ENCODE data around the gene LEP. TPM values are rescaled to one million over a fixed set of nuclear protein-coding genes. Genes with fewer than 3 reads are reported as not detected.

Gene LEP
- total and polyA plus RNA-seq, 2 donors from 2014 or later: not detected

GRCh38 chr7:128268233-128268632, 27.2 kb downstream of the LEP start:
- intact Hi-C loops (cut with DNase I): no loop called here
- FAIRE-seq: no peak
- H3K9me3 ChIP-seq (ENCODE audit: control insufficient read depth in 2 of 3, insufficient read depth in 1 of 3, low read length in 3 of 3): no peaks in the 10 kb centered on the region
- peaks cover 0 to 25% (median 6%) of the 10 kb centered on the region in 3 donors for H3K4me1 ChIP-seq (ENCODE audit: control insufficient read depth in 2 of 3, insufficient read depth in 2 of 3, low read depth in 1 of 3, low read length in 3 of 3)
- no peaks in the 10 kb centered on the region for H3K36me3 ChIP-seq (ENCODE audit: control insufficient read depth in 2 of 3, insufficient read depth in 3 of 3, low read length in 3 of 3)
- no peak overlapping the region for H3K27ac ChIP-seq (ENCODE audit: low read depth in 2 of 2, low read length in 2 of 2)
- no peak for TF ChIP-seq CTCF (IDR thresholded peaks at IDR 0.05; ENCODE audit: borderline replicate concordance, extremely low read depth, insufficient read depth)
- H3K9ac ChIP-seq (ENCODE audit: low read length in 3 of 3): no peak overlapping the region
- DNase-seq: no peak
- H3K4me3 ChIP-seq (ENCODE audit: low read length in 3 of 3): no peak overlapping the region
- H3K27me3 ChIP-seq (ENCODE audit: control insufficient read depth, insufficient read depth, low read length): peaks cover 7% of the 10 kb centered on the region

- peaks cover 7% of the 10 kb centered on the region for H3K27me3 ChIP-seq (ENCODE audit: control insufficient read depth, insufficient read depth, low read length)
- H3K9ac ChIP-seq (ENCODE audit: low read length in 3 of 3): peak overlapping the region in 1 of 3 donors; percentile 34
- no peak overlapping the region for H3K27ac ChIP-seq (ENCODE audit: low read depth in 2 of 2, low read length in 2 of 2)
- FAIRE-seq: no peak
- DNase-seq: peak; percentile 47 to 71 (median 68)
- H3K36me3 ChIP-seq (ENCODE audit: control insufficient read depth in 2 of 3, insufficient read depth in 3 of 3, low read length in 3 of 3): no peaks in the 10 kb centered on the region
- H3K4me1 ChIP-seq (ENCODE audit: control insufficient read depth in 2 of 3, insufficient read depth in 2 of 3, low read depth in 1 of 3, low read length in 3 of 3): peaks cover 0 to 19% (median 6%) of the 10 kb centered on the region in 3 donors
- TF ChIP-seq CTCF (IDR thresholded peaks at IDR 0.05; ENCODE audit: borderline replicate concordance, extremely low read depth, insufficient read depth): no peak
- peak overlapping the region in 1 of 3 donors; percentile 39 for H3K4me3 ChIP-seq (ENCODE audit: low read length in 3 of 3)
- no peaks in the 10 kb centered on the region for H3K9me3 ChIP-seq (ENCODE audit: control insufficient read depth in 2 of 3, insufficient read depth in 1 of 3, low read length in 3 of 3)
- intact Hi-C loops (cut with DNase I): no loop called here
Measured at GRCh38 chr7:128270826-128271272, 29.8 kb downstream of the LEP start.

- peak overlapping the region in 1 of 3 donors; percentile 34 for H3K9ac ChIP-seq (ENCODE audit: low read length in 3 of 3)
- no peak for TF ChIP-seq CTCF (IDR thresholded peaks at IDR 0.05; ENCODE audit: borderline replicate concordance, extremely low read depth, insufficient read depth)
- intact Hi-C loops (cut with DNase I): no loop called here
Measured at GRCh38 chr7:128271471-128271941, 30.4 kb downstream of the LEP start.

More at GRCh38 chr7:128271471-128271941, 30.4 kb downstream of the LEP start:
- Histone ChIP-seq H3K9me3 (ENCODE audit: control insufficient read depth in 2 of 3, insufficient read depth in 1 of 3, low read length in 3 of 3) (no peaks in the 10 kb centered on the region), H3K36me3 (ENCODE audit: control insufficient read depth in 2 of 3, insufficient read depth in 3 of 3, low read length in 3 of 3) (no peaks in the 10 kb centered on the region), H3K4me3 (ENCODE audit: low read length in 3 of 3) (peak overlapping the region; percentile 6 to 39 (median 14)), H3K27me3 (ENCODE audit: control insufficient read depth, insufficient read depth, low read length) (peaks cover 7% of the 10 kb centered on the region), H3K4me1 (ENCODE audit: control insufficient read depth in 2 of 3, insufficient read depth in 2 of 3, low read depth in 1 of 3, low read length in 3 of 3) (peaks cover 0 to 18% (median 6%) of the 10 kb centered on the region in 3 donors), H3K27ac (ENCODE audit: low read depth in 2 of 2, low read length in 2 of 2) (no peak overlapping the region)
- FAIRE-seq (no peak), DNase-seq (peak in 4 of 5 donors; percentile 17 to 52 (median 20))
